GM19238 (cell line): ENCODE results near the gene HTR6.

Experiments
- DNase-seq: peaks from one replicate; pipeline ENCODE4 v3.0.0; 2011; ENCODE audit warnings: low spot score; ENCODE audit not compliant: insufficient read length

The HTR6 gene

DNA sequence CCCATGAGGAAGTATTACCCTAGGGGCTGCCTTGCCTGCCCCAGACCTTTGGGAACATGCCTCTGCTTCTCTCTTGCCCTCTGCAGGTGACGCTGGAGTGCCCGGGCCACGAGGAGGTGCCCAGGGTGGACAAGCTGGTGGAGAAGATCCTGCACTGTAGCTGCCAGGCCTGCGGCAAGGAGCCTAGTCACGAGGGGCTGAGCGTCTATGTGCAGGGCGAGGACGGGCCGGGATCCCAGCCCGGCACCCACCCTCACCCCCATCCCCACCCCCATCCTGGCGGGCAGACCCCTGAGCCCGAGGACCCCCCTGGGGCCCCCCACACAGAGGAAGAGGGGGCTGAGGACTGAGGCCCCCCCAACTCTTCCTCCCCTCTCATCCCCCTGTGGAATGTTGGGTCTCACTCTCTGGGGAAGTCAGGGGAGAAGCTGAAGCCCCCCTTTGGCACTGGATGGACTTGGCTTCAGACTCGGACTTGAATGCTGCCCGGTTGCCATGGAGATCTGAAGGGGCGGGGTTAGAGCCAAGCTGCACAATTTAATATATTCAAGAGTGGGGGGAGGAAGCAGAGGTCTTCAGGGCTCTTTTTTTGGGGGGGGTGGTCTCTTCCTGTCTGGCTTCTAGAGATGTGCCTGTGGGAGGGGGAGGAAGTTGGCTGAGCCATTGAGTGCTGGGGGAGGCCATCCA, 7.8 kb upstream of the HTR6 start:
- no peak for DNase-seq

DNA sequence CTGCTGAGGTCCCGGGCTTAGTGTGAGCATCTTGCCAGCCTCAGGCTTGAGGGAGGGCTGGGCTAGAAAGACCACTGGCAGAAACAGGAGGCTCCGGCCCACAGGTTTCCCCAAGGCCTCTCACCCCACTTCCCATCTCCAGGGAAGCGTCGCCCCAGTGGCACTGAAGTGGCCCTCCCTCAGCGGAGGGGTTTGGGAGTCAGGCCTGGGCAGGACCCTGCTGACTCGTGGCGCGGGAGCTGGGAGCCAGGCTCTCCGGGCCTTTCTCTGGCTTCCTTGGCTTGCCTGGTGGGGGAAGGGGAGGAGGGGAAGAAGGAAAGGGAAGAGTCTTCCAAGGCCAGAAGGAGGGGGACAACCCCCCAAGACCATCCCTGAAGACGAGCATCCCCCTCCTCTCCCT, 7.2 kb upstream of the HTR6 start:
- DNase-seq = no peak

DNA sequence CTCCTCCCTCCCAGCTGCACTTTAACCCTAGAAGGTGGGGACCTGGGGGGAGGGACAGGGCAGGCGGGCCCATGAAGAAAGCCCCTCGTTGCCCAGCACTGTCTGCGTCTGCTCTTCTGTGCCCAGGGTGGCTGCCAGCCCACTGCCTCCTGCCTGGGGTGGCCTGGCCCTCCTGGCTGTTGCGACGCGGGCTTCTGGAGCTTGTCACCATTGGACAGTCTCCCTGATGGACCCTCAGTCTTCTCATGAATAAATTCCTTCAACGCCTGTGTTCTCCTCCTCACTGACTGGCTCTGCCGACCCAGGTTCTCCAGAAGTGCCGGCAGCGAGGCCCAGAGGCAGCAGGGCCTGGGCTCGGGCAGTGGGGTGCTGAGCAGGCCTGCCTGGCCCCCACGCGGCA, 6.5 kb upstream of the HTR6 start:
- DNase-seq = no peak

DNA sequence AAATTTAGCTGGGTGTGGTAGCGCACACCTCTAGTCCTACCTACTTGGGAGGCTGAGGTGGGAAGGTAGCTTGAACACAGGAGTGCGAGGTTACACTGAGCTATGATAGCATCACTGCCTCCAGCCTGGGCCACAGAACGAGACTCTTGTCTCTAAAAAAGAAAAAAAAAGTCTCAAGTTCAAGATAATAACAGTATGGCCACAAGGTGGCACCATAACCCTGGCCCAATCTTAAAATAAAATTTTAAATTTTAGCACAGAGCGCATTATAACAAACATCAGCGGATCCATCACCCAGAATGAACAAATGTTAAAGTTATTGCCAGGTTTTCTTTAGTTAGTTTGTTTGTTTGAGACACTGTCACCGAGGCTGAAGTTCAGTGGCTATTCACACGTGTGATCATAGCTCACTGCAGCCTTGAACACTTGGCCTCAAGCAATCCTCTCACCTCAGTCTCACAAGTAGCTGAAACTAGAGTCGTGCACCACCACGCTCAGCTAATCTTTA, 2.9 kb upstream of the HTR6 start:
- no peak for DNase-seq

DNA sequence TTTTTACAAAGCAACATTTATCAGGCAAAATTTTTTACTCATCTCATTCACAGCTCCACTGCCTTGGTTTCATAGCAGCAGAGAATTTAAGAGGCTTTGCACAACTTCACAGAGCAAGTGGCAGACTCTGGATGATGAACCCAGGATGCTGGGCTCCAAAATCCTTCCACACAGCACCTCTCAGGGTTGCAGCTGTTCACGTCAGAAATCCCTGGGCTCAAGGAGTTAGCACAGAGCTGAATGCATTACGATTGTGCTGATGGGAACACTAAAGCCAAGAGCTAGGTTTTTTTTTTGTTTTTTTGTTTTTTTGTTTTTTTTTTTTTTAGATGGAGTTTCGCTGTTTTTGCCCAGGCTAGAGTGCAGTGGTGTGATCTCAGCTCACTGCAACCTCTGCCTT, 2.4 kb upstream of the HTR6 start:
- DNase-seq = no peak

DNA sequence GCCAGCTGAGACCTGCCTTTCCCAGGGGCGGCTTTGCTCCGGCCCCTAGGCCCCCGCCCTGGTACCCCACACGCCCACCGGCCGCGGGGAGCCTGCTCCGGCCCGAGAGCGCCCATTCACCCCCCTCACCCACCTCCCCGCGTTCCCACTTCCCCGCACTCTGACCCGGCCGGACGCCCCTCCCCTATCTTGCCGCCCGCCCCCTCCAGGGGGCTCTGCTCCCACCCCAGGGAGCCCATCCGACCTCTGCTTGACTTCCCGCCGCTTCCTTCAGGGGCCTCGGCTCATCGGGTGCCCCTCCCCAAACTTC, 466 bp downstream of the HTR6 start:
- no peak for DNase-seq

DNA sequence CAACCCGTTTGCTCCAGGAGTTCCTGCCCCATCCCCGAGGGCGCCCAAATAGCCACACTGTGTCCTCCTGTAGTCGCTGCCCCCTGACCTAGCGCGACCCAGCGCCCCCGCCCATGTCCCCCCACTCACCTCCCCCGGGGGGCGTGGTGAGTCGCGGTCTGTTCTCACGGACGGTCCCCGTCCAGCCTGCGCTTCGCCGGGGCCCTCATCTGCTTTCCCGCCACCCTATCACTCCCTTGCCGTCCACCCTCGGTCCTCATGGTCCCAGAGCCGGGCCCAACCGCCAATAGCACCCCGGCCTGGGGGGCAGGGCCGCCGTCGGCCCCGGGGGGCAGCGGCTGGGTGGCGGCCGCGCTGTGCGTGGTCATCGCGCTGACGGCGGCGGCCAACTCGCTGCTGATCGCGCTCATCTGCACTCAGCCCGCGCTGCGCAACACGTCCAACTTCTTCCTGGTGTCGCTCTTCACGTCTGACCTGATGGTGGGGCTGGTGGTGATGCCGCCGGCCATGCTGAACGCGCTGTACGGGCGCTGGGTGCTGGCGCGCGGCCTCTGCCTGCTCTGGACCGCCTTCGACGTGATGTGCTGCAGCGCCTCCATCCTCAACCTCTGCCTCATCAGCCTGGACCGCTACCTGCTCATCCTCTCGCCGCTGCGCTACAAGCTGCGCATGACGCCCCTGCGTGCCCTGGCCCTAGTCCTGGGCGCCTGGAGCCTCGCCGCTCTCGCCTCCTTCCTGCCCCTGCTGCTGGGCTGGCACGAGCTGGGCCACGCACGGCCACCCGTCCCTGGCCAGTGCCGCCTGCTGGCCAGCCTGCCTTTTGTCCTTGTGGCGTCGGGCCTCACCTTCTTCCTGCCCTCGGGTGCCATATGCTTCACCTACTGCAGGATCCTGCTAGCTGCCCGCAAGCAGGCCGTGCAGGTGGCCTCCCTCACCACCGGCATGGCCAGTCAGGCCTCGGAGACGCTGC, 1.1 kb downstream of the HTR6 start:
- no peak for DNase-seq

DNA sequence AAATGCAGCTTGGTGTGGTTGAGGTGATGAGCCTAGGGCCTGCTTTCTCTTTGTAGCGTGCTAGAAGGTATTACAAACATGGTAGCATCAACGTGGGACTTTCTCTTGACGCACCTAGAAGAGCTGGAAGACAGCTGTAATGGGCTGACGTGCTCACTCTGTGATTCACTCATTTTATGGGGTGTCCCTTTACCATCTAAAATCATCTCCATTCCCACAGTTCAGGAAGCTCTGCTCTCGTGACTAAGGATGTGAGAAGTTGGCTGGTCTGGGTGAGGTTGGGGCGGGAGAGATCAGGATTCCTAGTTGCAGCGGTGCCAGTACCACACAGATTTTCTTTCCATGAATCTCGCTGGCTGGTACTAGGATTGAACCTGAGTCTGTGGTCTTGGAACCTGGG, 4.2 kb downstream of the HTR6 start:
- no peak for DNase-seq

DNA sequence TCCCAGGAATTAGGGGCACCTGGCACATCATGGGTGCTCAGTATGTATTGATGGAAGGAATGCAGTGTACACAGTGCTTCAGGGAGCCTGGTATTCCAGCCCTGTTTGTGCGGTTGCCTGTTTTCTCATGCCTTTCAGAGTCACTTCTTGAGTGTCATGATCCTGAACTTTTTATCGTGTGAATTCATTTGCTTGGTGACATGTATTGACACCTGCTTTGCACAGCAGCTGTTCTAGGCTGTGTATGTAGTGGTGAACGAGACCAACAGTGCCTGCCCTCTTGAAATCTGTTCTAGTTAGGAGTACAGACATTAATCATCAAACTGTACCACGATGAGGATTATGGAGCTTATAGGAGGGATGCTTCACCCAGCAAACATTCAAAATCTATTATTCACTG, 6.1 kb downstream of the HTR6 start:
- DNase-seq = no peak

DNA sequence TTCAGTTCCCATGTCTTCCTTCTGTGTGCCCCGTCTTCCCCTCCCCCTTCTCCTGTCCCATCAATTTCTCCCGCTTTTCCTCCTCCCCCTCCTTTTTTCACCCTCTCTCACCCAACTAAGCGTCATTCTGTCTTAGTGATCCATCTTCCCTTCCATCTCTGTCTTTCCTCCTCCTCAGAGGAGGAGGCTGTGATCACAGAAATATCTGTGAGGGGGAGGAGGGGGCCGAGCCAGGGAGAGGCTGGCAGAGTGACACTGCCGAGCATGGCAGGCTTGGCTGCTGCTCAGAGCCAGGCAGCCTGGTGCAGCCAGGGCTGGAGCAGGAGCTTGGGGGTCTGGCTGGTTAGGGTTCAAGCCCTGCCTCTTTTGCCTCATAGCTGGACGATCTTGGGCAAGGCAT, 7.6 kb downstream of the HTR6 start:
- no peak for DNase-seq

DNA sequence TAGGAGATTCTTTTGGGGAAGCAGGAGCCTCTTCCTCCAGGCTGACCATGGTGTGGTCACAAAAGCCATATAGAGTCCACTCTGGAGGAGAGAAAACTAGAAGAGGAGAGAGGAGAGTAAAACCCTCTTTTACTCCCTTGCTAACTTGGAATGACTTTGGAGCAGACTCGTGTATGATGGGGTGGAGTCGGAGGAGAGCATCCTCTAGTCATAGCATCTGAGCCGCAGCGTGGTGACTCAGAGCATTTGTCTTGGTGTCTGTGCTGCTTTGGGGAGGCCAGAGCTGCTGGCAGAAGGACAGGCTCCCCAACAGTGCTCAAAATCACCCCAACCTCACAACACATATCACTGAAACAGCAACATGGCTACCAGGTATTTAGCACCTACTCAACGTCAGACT, 11.1 kb downstream of the HTR6 start:
- no peak for DNase-seq

DNA sequence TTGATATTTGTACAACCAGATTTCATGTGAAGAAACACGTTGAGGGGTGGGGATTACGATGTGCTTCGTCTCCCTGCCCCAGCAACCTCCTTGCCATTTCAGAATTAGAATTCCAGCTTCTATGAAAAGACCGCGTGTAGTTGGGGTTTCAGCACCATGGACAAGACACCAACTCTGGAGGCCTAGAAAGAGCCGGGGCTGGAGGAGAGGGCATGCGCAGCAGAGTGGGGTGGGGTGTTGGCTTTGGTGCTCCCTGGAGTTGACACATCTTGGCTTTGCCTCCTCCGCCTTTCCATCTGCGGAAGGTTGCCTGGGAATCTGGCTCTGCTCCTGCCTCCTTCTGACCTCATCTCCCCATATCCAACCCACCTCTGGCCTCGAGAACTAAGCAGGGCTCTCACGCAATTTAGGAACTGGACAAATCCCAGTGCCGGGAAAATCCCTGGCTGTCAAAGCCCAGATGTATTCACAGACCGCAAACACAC, 11.8 kb downstream of the HTR6 start:
- DNase-seq = peak; percentile 37

DNA sequence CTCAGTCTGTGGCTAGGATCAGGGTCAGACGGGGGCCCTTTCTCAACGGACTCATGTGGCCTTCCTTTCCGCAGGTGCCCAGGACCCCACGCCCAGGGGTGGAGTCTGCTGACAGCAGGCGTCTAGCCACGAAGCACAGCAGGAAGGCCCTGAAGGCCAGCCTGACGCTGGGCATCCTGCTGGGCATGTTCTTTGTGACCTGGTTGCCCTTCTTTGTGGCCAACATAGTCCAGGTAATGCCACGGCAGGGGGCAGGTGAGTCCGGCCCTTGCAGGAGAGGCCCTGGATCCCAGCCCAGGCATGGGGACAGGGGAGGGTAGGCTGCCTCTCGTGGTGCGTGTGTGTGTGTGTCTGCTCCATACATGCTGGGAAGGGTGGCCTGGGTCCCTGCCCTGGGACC, 13.8 kb downstream of the HTR6 start:
- DNase-seq = no peak

DNA sequence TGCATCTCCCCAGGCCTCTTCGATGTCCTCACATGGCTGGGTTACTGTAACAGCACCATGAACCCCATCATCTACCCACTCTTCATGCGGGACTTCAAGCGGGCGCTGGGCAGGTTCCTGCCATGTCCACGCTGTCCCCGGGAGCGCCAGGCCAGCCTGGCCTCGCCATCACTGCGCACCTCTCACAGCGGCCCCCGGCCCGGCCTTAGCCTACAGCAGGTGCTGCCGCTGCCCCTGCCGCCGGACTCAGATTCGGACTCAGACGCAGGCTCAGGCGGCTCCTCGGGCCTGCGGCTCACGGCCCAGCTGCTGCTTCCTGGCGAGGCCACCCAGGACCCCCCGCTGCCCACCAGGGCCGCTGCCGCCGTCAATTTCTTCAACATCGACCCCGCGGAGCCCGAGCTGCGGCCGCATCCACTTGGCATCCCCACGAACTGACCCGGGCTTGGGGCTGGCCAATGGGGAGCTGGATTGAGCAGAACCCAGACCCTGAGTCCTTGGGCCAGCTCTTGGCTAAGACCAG, 14.3 kb downstream of the HTR6 start:
- DNase-seq = no peak

DNA sequence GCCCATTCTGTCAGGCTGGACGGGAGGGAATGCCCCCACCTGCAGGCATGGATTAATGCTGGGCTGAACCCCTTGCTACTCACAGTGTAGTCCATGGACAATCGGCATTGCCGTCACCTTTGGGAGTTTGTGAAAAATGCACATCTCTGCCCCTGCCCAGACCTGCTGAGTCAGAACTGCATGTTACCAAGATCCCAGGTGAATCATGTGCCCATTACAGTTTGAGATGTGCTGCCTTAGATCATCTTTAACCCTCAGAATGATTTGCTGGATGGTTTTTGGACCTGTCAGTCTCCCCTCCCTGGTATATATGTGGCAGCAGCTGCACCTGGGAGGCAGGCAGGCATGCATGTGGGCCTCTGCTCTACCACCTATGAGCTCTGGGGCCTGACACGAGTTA, 15.0 kb downstream of the HTR6 start:
- DNase-seq = no peak

DNA sequence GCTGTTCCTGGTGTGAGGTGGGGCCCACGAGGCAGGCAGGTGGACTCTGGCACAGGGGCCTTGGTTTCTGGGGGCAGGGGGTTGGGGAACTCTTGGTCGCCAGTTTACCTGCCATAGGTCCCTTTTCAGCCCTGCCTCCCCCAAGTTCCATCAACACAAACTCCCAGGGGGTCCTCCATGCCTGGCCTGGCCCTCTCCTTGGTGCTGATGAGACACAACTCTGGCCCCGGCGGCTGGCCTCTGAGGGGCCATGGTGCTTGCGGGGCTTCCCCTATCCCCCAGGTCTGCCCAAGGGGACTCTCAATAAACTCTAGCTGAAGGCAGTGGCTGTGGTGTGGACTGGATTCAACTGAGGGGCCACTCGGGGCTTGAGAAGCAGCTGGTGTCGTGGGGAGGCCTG, 16.0 kb downstream of the HTR6 start:
- DNase-seq = no peak

DNA sequence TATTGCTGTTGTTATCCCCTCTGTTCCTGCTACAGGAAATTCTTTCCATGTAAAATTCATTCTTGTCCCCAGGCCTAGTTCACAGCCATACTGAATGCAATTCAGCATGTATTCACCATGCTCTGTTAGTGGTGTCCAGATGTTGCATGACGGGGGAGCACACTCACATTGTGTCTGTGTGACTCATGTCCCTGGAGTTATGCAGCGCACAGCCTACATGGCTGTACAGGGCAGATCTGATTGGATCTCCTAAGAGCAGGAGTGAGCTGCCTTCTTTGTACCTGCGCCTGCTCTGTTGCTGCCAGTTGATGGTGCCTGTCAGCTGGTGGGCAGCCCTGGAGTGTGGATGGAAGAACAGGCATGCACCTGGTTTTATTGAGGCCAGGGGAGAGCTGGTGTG, 17.6 kb downstream of the HTR6 start:
- no peak for DNase-seq

DNA sequence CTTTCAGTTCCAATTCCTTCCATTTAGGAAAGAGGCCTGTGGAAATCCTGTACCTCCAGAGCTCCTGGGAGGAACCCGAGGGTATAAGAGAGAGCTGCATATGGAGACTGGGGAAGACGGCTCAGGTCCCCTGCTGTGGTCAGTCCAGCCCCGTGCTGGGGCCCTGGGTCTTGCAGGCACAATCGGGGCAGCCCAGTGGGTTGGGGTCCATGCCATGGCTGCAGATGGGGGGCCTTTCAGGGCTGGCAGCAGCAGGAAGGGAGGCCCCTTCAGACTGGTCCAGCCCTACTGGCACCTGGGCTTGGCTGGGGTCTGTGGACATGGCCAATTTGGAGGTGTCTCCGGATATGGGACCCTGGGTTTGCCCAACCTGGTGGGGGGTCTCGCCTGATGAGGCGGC, 18.2 kb downstream of the HTR6 start:
- DNase-seq = no peak

DNA sequence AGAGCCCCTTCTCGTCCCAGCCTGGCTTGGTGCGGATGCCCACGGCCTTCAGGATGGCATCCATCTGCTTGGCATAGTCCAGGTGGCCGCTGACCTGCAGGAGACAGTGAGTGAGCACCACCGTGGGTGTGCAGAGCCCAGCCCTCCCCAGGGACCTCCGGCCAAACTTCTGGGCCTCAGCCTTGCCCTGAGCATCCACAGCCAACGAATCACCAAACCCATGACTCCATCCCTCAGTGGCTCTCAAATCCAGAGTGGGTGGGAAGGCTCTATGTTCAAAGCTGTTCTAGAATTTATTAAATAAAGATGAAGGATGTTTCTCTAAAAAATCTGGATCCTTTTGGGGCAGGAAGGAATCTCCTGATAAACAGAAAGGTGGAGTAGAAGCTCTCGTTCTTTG, 18.7 kb downstream of the HTR6 start:
- DNase-seq = no peak

DNA sequence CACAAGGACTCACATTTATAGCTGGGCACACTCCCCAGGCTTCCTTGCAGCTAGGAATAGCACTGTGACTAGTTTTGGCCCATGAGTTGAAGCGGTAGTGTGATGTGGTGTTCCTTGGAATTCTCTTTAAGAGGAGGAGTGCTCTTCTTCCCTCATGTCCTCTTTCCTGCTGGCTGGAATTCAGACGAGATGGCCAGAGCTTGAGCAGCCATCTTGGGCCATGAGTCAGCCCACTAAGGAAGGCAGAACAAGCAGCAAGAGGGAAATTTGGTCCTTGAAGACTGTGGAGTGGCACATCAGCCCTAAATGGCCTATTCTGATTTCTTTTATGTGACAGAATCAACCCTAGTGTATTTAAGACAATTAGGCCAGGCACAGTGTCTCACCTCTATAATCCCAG, 20.0 kb downstream of the HTR6 start:
- DNase-seq = no peak

DNA sequence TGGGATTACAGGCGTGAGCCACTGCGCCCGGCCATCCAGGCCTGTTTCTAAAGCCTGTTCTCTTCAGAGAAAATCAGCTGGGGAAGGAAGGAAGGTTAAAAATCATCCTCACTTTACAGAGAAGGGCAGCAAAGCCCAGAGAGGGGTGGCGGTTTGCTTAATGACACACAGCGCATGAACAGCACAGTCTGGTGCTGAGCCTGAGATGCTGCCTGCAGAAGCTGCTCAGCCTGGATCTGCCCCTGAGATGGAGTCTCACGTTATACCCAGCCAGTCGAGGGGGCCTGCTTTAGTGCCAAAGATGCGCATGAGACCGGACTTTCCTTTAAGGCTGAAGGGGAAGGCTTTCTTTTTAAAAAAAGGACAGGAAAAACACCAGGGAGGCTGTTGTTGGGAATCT, 21.3 kb downstream of the HTR6 start:
- no peak for DNase-seq

DNA sequence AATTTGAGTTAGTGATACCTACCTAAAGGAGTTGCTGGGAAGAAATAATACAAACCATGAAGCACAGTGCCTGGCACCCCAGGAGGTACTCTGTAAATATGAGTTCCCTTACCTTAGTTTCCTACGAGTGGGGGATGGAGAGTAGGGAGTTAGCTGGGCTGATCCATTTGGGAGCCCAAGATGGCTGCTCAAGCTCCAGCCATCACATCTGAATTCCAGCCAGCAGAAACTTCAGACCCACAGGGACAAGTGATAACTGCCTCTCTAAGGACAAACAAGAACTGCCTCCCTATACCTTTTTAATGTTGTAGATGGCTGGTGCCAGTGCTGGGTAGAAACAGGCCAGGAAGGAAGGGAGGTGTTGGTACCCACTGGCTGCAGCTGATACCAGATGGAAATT, 22.7 kb downstream of the HTR6 start:
- no peak for DNase-seq
